BLaER1 (cell line): ENCODE measurements around the gene LEFTY2.
"Not testable (repeated sequence)": the region's sequence is repeated elsewhere in the genome, so short reads cannot be mapped to it uniquely, and the experiment has no call there.

Source experiments
- H3K27ac ChIP-seq: shearing (Covaris generic); formaldehyde crosslinking; 2 replicates; pipeline ENCODE4 v1.8.1; 2022
- H3K27me3 ChIP-seq: shearing (Covaris generic); formaldehyde crosslinking; 2 replicates; pipeline ENCODE4 v1.8.1; 2022
- H3K36me3 ChIP-seq: shearing (Covaris generic); formaldehyde crosslinking; 2 replicates; pipeline ENCODE4 v1.8.1; 2022
- H3K4me1 ChIP-seq: shearing (Covaris generic); formaldehyde crosslinking; 2 replicates; pipeline ENCODE4 v1.8.1; 2022
- H3K4me2 ChIP-seq: shearing (Covaris generic); formaldehyde crosslinking; 2 replicates; pipeline ENCODE4 v1.8.1; 2022
- H3K4me3 ChIP-seq: shearing (Covaris generic); formaldehyde crosslinking; 2 replicates; pipeline ENCODE4 v1.8.1; 2022
- H3K9ac ChIP-seq: shearing (Covaris generic); formaldehyde crosslinking; 2 replicates; pipeline ENCODE4 v1.8.1; 2022
- H3K9me3 ChIP-seq: shearing (Covaris generic); formaldehyde crosslinking; 2 replicates; pipeline ENCODE4 v1.8.1; 2022
- H4K20me1 ChIP-seq: shearing (Covaris generic); formaldehyde crosslinking; 2 replicates; pipeline ENCODE4 v1.8.1; 2022
- Cebpa-rat ChIP-seq: shearing (Covaris generic); IDR thresholded peaks from 2 replicates; pipeline ENCODE4 v1.8.1; 2022

The LEFTY2 gene, protein sequence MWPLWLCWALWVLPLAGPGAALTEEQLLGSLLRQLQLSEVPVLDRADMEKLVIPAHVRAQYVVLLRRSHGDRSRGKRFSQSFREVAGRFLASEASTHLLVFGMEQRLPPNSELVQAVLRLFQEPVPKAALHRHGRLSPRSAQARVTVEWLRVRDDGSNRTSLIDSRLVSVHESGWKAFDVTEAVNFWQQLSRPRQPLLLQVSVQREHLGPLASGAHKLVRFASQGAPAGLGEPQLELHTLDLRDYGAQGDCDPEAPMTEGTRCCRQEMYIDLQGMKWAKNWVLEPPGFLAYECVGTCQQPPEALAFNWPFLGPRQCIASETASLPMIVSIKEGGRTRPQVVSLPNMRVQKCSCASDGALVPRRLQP

DNA sequence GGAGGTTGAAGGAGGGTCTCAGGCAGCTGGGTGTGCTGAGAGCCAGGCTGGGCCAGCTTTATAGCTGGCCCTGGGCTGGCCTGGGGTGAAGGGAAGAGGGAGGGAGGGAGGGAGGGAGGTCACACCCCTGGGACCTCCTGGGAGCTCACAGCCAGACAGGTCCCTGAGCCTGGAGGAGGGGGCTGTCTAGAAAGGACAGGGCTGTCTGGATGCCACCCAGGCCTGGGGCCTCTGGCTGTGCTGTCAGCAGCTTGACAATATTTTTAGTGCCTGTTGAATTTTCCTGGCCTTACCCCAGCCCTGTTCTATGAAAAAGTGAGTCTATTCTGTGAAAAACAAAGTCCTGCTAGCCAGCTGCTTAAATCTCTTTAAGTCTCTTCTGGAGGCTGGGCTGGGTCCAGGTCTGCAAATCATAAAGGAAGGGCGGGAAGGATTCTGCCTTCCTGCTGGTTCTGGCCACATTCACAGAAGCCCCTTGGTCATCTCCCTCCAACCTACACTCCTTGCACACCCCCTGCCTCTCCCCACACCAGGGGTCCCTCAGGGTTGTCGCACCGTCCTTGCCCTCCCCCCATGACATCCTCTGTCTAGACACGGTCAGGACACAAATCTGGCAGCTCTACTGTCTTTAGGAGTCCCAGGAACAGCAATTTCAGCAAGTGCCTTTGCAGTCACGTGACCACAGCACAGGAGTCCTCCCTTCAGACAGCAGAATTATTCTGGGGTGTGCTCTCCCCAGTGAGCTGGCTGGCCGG lies at the start of gene LEFTY2:
LEFTY2 (minus strand) TSS at position 34 of the 755 bp plus-strand sequence. CDS start 80 bp downstream, outside the sequence.
- Histone ChIP-seq H3K9me3 (no peaks in the 10 kb centered on the region), H3K36me3 (no peaks in the 10 kb centered on the region), H4K20me1 (no peaks in the 10 kb centered on the region), H3K9ac (no peak within 1 kb of the TSS), H3K27me3 (no peaks in the 10 kb centered on the region), H3K4me3 (no peak within 1 kb of the TSS), H3K4me1 (peaks cover 56% of the 10 kb centered on the region), H3K4me2 (peak within 1 kb of the TSS; percentile 28), H3K27ac (peak within 1 kb of the TSS; percentile 22; the same call in 1 of the 2 replicates)
- TF ChIP-seq Cebpa-rat = no peak

DNA sequence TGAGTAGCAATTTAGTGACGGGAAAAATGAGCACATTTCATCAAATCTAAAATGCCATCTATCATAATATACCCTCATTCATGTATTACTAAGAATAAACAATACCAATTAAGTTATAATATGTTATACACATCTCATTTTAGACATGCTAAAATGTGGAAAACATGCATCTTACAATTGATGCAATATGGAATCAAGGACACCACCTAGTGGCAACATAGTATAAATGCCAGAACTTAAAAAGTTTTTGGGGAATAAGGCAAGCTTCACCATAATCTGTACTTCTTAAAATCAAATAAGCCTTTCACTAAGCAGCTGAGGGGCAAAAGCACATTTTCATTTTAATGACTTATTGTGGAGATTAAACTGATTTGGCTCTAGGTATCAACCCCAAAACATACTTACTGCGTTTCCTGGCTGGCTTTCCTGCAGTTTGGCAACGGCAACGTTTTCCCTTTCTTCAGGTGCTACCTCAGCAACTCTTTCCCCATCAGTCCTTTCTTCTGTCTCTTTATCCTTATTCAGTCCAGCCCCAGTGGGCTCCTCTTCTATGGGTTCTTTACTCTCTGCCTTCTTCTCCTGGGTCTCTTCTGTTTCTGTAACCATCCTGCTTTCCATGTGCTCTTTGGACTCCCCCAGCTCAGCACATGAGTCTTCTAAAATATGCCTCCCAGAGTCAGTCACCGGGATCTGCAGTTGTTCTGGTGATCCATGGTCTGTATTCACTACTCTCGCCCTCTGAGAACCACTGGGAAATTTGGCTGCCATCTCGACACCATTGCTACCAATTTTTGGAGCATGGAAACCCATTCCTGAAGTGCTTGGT lies 46.7 kb upstream of the LEFTY2 start:
- Histone ChIP-seq H3K27ac (no peak overlapping the region), H3K4me1 (peaks cover 20% of the 10 kb centered on the region), H3K4me3 (no peak overlapping the region), H3K9ac (no peak overlapping the region), H3K4me2 (no peak overlapping the region), H3K27me3 (no peaks in the 10 kb centered on the region), H3K9me3 (no peaks in the 10 kb centered on the region), H3K36me3 (peaks cover 96% of the 10 kb centered on the region), H4K20me1 (peaks cover 57% of the 10 kb centered on the region)
- TF ChIP-seq Cebpa-rat = no peak

DNA sequence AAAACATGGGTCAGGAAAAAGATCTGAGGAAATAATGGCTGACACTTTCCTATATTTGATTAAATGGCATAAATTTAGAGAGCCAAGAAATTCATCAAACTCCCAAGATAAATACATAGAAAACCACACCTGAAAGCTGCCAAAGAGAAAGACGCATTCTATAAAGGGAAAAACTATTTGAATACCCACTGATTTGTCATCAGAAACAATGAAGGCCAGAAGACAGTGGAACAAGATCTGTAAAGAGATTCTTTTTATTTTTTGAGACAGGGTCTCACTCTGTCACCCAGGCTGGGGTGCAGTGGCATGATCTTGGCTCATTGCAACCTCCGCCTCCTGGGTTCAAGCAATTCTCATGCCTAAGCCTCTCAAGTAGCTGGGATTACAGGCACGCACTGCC lies 40.7 kb upstream of the LEFTY2 start:
- Histone ChIP-seq H3K4me2 (no peak overlapping the region), H3K27ac (no peak overlapping the region), H3K27me3 (no peaks in the 10 kb centered on the region), H3K9me3 (peaks cover 10% of the 10 kb centered on the region), H3K36me3 (peaks cover 73% of the 10 kb centered on the region), H3K9ac (no peak overlapping the region), H3K4me1 (peaks cover 26% of the 10 kb centered on the region), H3K4me3 (no peak overlapping the region), H4K20me1 (peaks cover 27% of the 10 kb centered on the region)
- no peak for TF ChIP-seq Cebpa-rat

DNA sequence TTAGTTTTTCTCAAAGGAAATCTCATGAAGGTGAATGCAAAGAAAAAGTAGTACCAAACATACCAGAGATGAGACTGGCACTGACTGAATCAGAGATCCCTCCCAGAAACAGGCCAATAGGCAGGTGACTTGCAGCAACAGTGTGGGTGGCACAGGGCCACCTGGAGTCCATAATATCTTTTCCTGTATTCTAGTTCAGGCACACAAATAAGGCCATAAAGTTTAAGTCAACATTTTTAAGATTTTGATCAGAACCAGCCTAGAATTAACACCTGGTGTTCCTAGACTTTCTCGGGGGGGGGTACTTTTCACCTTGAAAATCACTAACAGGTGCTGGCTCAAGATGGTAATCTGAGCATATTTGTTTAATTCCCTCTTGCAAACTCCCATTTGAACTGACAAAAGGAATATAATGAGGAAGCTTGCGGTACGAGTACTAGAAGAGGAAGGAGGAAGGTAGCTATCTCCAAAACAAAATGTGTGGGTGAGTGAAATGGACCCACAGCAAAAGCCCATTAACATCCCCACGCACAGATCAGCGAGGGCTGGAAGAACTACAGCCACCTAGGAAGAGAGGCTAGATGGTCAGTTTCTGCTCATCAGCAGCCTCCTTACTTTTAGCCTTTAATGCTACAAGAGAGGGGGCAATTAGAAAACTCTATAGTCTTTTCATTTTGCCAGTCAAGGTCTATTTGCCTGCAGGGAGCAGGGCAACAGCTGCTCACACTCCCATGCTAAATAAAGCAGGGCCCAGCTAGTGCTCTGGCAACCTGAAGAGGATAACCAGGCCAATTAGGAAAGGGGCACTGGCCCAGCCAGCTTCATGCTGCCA lies 39.2 kb upstream of the LEFTY2 start:
- no peak for TF ChIP-seq Cebpa-rat
- H3K36me3 ChIP-seq = peaks cover 58% of the 10 kb centered on the region
- H3K9ac ChIP-seq = no peak overlapping the region
- H3K27me3 ChIP-seq = no peaks in the 10 kb centered on the region
- H4K20me1 ChIP-seq = peaks cover 13% of the 10 kb centered on the region; the same call in 1 of the 2 replicates
- H3K27ac ChIP-seq = no peak overlapping the region
- H3K4me2 ChIP-seq = no peak overlapping the region
- peaks cover 41% of the 10 kb centered on the region for H3K4me1 ChIP-seq
- H3K4me3 ChIP-seq = no peak overlapping the region
- peaks cover 10% of the 10 kb centered on the region for H3K9me3 ChIP-seq

DNA sequence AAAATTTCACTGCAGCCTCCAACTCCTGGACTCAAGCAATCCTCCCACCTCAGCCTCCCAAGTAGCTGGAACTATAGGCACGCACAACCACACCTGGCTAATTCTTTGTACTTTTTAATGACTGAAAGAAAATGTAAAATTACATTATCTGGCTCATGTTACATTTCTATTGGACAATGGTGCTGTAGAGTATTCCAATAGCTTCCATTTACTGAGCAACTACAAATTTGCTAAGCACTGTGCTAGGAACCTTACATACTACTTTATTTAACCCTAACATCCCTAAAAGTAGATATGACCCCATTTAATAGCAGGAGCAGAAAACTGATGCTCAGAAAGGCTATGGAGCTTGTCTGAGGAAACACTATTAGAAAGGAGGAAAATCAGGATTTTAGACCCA lies 38.4 kb upstream of the LEFTY2 start:
- H3K4me3 ChIP-seq = no peak overlapping the region
- no peak overlapping the region for H3K27ac ChIP-seq
- TF ChIP-seq Cebpa-rat = no peak
- peaks cover 10% of the 10 kb centered on the region for H3K9me3 ChIP-seq
- H3K4me1 ChIP-seq = peaks cover 42% of the 10 kb centered on the region
- H3K9ac ChIP-seq = no peak overlapping the region
- peaks cover 50% of the 10 kb centered on the region for H3K36me3 ChIP-seq
- H4K20me1 ChIP-seq = peaks cover 10% of the 10 kb centered on the region; the same call in 1 of the 2 replicates
- peak overlapping the region; percentile 82; the same call in 1 of the 2 replicates for H3K4me2 ChIP-seq
- no peaks in the 10 kb centered on the region for H3K27me3 ChIP-seq

DNA sequence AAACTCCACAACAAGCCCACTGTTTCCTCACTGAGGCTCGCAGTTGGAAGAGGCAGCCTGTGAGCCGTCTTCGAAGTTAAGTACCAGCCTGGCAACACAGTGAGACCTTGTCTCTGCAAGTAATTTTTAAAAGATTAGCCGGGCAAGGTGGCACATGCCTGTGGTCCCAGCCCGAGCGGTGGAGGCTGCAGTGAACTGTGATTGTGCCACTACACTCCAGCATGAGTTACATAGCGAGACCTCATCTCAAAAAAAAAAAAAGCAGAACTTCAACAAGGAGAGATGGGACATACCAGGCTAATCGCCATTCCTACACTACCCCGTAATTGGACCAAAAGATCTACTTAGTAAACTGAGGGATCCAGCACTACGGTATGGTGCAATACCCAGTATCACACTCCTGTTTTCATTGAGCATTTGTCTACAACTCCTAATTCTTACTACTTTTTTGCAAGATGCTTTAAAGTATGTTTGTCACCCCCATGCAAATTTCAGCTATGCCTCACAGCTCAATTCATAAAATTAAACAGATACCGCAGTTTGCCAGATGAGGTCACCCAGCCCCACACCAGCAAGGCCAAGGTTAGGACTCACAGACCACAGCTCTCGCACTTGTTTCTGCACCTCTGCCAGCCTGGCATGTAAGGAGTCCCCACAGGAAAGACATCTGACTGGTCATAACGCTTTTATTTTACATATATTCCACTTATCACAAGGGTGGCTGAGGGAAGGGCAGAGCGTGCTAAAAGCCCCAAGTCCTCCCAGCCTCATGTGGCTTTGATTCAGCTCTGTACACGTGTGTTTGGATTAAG lies 37.1 kb upstream of the LEFTY2 start:
- Histone ChIP-seq H3K9me3 (peaks cover 10% of the 10 kb centered on the region), H3K4me3 (no peak overlapping the region), H3K27ac (peak overlapping the region; percentile 25; the same call in 1 of the 2 replicates), H3K36me3 (peaks cover 39% of the 10 kb centered on the region), H3K27me3 (no peaks in the 10 kb centered on the region), H4K20me1 (peaks cover 10% of the 10 kb centered on the region; the same call in 1 of the 2 replicates), H3K4me1 (peaks cover 42% of the 10 kb centered on the region), H3K9ac (peak overlapping the region; percentile 20; the same call in 1 of the 2 replicates), H3K4me2 (peak overlapping the region; percentile 82)
- TF ChIP-seq Cebpa-rat = no peak

DNA sequence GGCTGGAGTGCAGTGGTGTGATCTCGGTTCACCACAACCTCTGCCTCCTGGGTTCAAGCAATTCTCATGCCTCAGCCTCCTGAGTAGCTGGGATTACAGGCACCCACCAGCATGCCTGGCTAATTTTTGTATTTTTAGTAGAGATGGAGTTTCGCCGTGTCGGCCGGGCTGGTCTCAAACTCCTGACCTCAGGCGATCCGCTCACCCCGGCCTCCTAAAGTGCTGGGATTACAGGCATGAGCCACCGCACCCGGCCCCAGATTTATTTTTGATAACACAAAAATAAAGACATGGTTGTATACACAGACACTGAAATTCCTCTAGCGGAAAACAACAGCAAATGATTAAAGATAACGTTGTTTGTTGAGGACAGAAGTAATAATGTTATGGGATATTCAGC lies 34.1 kb upstream of the LEFTY2 start:
- H3K27me3 ChIP-seq, H3K9ac ChIP-seq, H3K27ac ChIP-seq, H3K9me3 ChIP-seq, H3K4me3 ChIP-seq: not testable (repeated sequence)
- Histone ChIP-seq H3K4me2 (peak overlapping the region; percentile 82), H3K4me1 (peaks cover 42% of the 10 kb centered on the region), H3K36me3 (peaks cover 13% of the 10 kb centered on the region), H4K20me1 (peaks cover 10% of the 10 kb centered on the region; the same call in 1 of the 2 replicates)

DNA sequence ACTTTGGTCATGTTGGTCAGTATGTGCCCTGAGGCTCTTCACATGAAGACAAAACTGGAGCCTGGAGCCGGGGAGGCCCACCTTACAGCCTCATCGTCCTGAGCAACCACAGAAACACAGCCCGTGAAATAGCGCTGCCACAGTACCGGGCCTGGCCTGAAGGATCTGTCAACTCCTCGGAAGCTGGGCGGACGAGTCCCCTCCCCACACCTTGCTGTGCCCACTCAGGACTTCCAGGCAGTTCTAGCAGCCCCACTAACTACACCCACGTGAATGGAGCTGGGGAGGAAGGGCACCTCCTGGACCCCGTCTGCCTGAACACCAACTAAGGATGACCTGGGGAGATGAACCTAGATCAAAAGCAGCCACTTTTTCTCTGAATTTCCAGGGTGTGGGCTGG lies 33.4 kb upstream of the LEFTY2 start:
- no peak overlapping the region for H3K9ac ChIP-seq
- peaks cover 6% of the 10 kb centered on the region for H3K36me3 ChIP-seq
- no peak overlapping the region for H3K4me2 ChIP-seq
- peaks cover 42% of the 10 kb centered on the region for H3K4me1 ChIP-seq
- no peak for TF ChIP-seq Cebpa-rat
- peaks cover 10% of the 10 kb centered on the region; the same call in 1 of the 2 replicates for H4K20me1 ChIP-seq
- no peaks in the 10 kb centered on the region for H3K27me3 ChIP-seq
- H3K9me3 ChIP-seq = no peaks in the 10 kb centered on the region; the same call in 1 of the 2 replicates
- H3K27ac ChIP-seq = no peak overlapping the region
- no peak overlapping the region for H3K4me3 ChIP-seq
